IMR-90 (cell line): ENCODE results near the gene SSX2IP. TPM values are rescaled to one million over a fixed set of nuclear protein-coding genes. Genes with fewer than 3 reads are reported as not detected.

Experiments
- ATAC-seq: fragments of 200-7000 bp; cut with Tn5 transposase; 2 replicates; pipeline ENCODE4 v1.9.1; 2020; ENCODE audit warnings: low read depth, mild to moderate bottlenecking, moderate library complexity
- BruUV-seq: library from RNA; stranded (reverse); fragments of 400-500 nt; replicated peaks from 2 replicates; lab custom pipeline; 2021; lab: Mats Ljungman, UMichigan
- CTCF ChIA-PET: fragments of 300-600 bp; formaldehyde crosslinking; extraction: SDS; loops from one replicate; lab custom pipeline; 2021; ENCODE audit warnings: antibody characterized with exemption; lab: Yijun Ruan, JAX
- POLR2A ChIA-PET: fragments of 300-600 bp; sonication (Branson Sonifier 250); formaldehyde crosslinking; loops from one replicate; lab custom pipeline; 2022; ENCODE audit warnings: antibody characterized with exemption; ENCODE audit not compliant: unreplicated experiment; lab: Charles Lee
- DNase-seq: peaks from one replicate; pipeline ENCODE4 v3.0.0; 2013
- H2AFZ ChIP-seq: replicated peaks from 2 replicates; pipeline ENCODE3; 2013; ENCODE audit warnings: low read length, mild to moderate bottlenecking; ENCODE audit not compliant: poor library complexity
- H2AK5ac ChIP-seq: 2 replicates; pipeline ENCODE4 v1.6.1; 2013; ENCODE audit warnings: low read depth, low read length, inconsistent platforms
- H2AK9ac ChIP-seq: replicated peaks from 2 replicates; pipeline ENCODE3; 2013; ENCODE audit warnings: mild to moderate bottlenecking, low read depth, low read length, moderate library complexity; ENCODE audit not compliant: poor library complexity
- H2BK120ac ChIP-seq: 2 replicates; pipeline ENCODE4 v1.6.1; 2013; ENCODE audit warnings: low read depth, low read length, inconsistent platforms
- H2BK15ac ChIP-seq: 3 replicates; pipeline ENCODE4 v1.6.1; 2013; ENCODE audit warnings: low read depth, low read length, inconsistent platforms
- H2BK20ac ChIP-seq: 2 replicates; pipeline ENCODE4 v1.6.1; 2013; ENCODE audit warnings: low read depth, mild to moderate bottlenecking, inconsistent platforms, low read length, moderate library complexity
- H2BK5ac ChIP-seq: 2 replicates; pipeline ENCODE4 v1.6.1; 2013; ENCODE audit warnings: mild to moderate bottlenecking, low read depth, low read length, inconsistent platforms; ENCODE audit not compliant: poor library complexity, severe bottlenecking
- H3K14ac ChIP-seq: replicated peaks from 2 replicates; pipeline ENCODE4 v1.6.1; 2013; ENCODE audit warnings: low read depth, low read length, inconsistent platforms
- H3K18ac ChIP-seq: 2 replicates; pipeline ENCODE4 v1.6.1; 2013; ENCODE audit warnings: low read depth, low read length, control low read depth
- H3K23ac ChIP-seq: 2 replicates; pipeline ENCODE4 v1.6.1; 2013; ENCODE audit warnings: low read depth, low read length, inconsistent platforms
- H3K27ac ChIP-seq: 2 replicates; pipeline ENCODE4 v1.5.1; 2013; ENCODE audit warnings: mild to moderate bottlenecking, control low read depth, low read length; ENCODE audit not compliant: insufficient read depth
- H3K27me3 ChIP-seq: 2 replicates; pipeline ENCODE4 v1.6.1; 2013; ENCODE audit warnings: low read length; ENCODE audit not compliant: control insufficient read depth, insufficient read depth
- H3K36me3 ChIP-seq: 2 replicates; pipeline ENCODE4 v1.6.1; 2013; ENCODE audit warnings: low read length, mixed read lengths; ENCODE audit not compliant: control insufficient read depth, insufficient read depth
- H3K4ac ChIP-seq: 2 replicates; pipeline ENCODE4 v1.6.1; 2013; ENCODE audit warnings: low read depth, low read length, inconsistent platforms
- H3K4me1 ChIP-seq: 2 replicates; pipeline ENCODE4 v1.6.1; 2013; ENCODE audit warnings: low read length, mixed read lengths; ENCODE audit not compliant: control insufficient read depth, insufficient read depth
- H3K4me2 ChIP-seq: 2 replicates; pipeline ENCODE4 v1.6.1; 2013; ENCODE audit warnings: low read depth, mild to moderate bottlenecking, control low read depth, low read length, moderate library complexity
- H3K4me3 ChIP-seq: 2 replicates; pipeline ENCODE4 v1.5.1; 2013; ENCODE audit warnings: low read depth, mild to moderate bottlenecking, control low read depth, low read length, moderate library complexity; ENCODE audit not compliant: insufficient read depth
- H3K56ac ChIP-seq: 2 replicates; pipeline ENCODE4 v1.6.1; 2013; ENCODE audit warnings: low read length, inconsistent platforms; ENCODE audit not compliant: insufficient read depth; ENCODE audit errors: extremely low read depth
- H3K79me1 ChIP-seq, 2 experiments: 2 replicates each; pipeline ENCODE4 v1.6.1; 2013; ENCODE audit warnings: low read length in 2 of 2, inconsistent platforms in 1 of 2, low read depth in 1 of 2
- H3K9ac ChIP-seq: 2 replicates; pipeline ENCODE4 v1.6.1; 2013; ENCODE audit warnings: low read depth, low read length, control low read depth
- H3K9me1 ChIP-seq: 2 replicates; pipeline ENCODE4 v1.6.1; 2013; ENCODE audit warnings: low read length, inconsistent platforms; ENCODE audit not compliant: insufficient read depth
- H3K9me3 ChIP-seq: 2 replicates; pipeline ENCODE4 v1.6.1; 2013; ENCODE audit warnings: low read length; ENCODE audit not compliant: control insufficient read depth, insufficient read depth
- H4K20me1 ChIP-seq: 2 replicates; pipeline ENCODE4 v1.6.1; 2013; ENCODE audit warnings: low read length, inconsistent platforms; ENCODE audit not compliant: insufficient read depth
- H4K5ac ChIP-seq: 2 replicates; pipeline ENCODE4 v1.6.1; 2013; ENCODE audit warnings: mild to moderate bottlenecking, low read depth, low read length, control low read depth
- H4K8ac ChIP-seq, 2 experiments: 2 replicates each; pipeline ENCODE4 v1.6.1; 2013; ENCODE audit warnings: low read depth in 2 of 2, low read length in 2 of 2, control low read depth in 1 of 2, inconsistent platforms in 1 of 2
- H4K91ac ChIP-seq: 2 replicates; pipeline ENCODE4 v1.6.1; 2013; ENCODE audit warnings: low read depth, low read length, inconsistent platforms; ENCODE audit not compliant: insufficient read depth
- BHLHE40 ChIP-seq: fragments of 150-350 bp; IDR thresholded peaks from 2 replicates; pipeline ENCODE4 v1.6.1; 2016; ENCODE audit warnings: mild to moderate bottlenecking, low read depth, low read length
- CEBPB ChIP-seq: IDR thresholded peaks from 2 replicates; pipeline ENCODE4 v1.6.1; 2012; ENCODE audit warnings: low read depth, low read length, improper control_type of control experiment
- CHD1 ChIP-seq: IDR thresholded peaks from 2 replicates; pipeline ENCODE4 v1.6.1; 2012; ENCODE audit warnings: low read depth, low read length, improper control_type of control experiment
- CTCF ChIP-seq: conservative IDR thresholded peaks from 2 replicates; pipeline ENCODE4 v1.5.1; 2012; ENCODE audit warnings: mild to moderate bottlenecking, low read depth, low read length, improper control_type of control experiment
- FOS ChIP-seq: fragments of 150-350 bp; IDR thresholded peaks from 2 replicates; pipeline ENCODE4 v1.6.1; 2016; ENCODE audit warnings: low read depth, low read length
- MAFK ChIP-seq: IDR thresholded peaks from 2 replicates; pipeline ENCODE4 v1.6.1; 2012; ENCODE audit warnings: low read depth, low read length, improper control_type of control experiment
- MAZ ChIP-seq: IDR thresholded peaks from 2 replicates; pipeline ENCODE4 v1.6.1; 2012; ENCODE audit warnings: low read depth, mild to moderate bottlenecking, low read length, improper control_type of control experiment, moderate library complexity, borderline replicate concordance
- MXI1 ChIP-seq: IDR thresholded peaks from 2 replicates; pipeline ENCODE4 v1.6.1; 2012; ENCODE audit warnings: low read depth, mild to moderate bottlenecking, low read length, moderate library complexity, borderline replicate concordance
- NFE2L2 ChIP-seq: fragments of 150-350 bp; IDR thresholded peaks from 2 replicates; pipeline ENCODE4 v1.6.1; 2016; ENCODE audit warnings: low read depth, mild to moderate bottlenecking, low read length
- POLR2A ChIP-seq: IDR thresholded peaks from 2 replicates; pipeline ENCODE4 v1.6.1; 2012; ENCODE audit warnings: mild to moderate bottlenecking, low read depth, low read length
- RAD21 ChIP-seq: IDR thresholded peaks from 2 replicates; pipeline ENCODE4 v1.6.1; 2012; ENCODE audit warnings: low read length, improper control_type of control experiment
- RCOR1 ChIP-seq: IDR thresholded peaks from 2 replicates; pipeline ENCODE4 v1.6.1; 2012; ENCODE audit warnings: mild to moderate bottlenecking, low read length, improper control_type of control experiment; ENCODE audit not compliant: insufficient replicate concordance
- RFX5 ChIP-seq: IDR thresholded peaks from 2 replicates; pipeline ENCODE4 v1.8.0; 2012; ENCODE audit warnings: low read depth, mild to moderate bottlenecking, low read length, moderate library complexity
- SMC3 ChIP-seq: fragments of 150-350 bp; IDR thresholded peaks from 2 replicates; pipeline ENCODE4 v1.6.1; 2016; ENCODE audit warnings: low read depth, mild to moderate bottlenecking, antibody characterized with exemption, low read length, moderate library complexity
- WGBS, 2 experiments: methylation state at CpG; one replicate each; pipeline versions ENCODE4 v1.1.5 to v1.1.7; 2013; ENCODE audit warnings: missing lambda C conversion rate in 2 of 2; ENCODE audit not compliant: insufficient read length in 1 of 2; ENCODE audit errors: extremely low coverage in 2 of 2; 5-methylcytosine and 5-hydroxymethylcytosine counted together
- dilution Hi-C: fragments of 300-500 bp; cut with HindIII; formaldehyde crosslinking; loops from one replicate; pipeline ENCODE4 v1.14.3; 2018; ENCODE audit warnings: low sequenced_read_pairs; ENCODE audit not compliant: unreplicated experiment
- in situ Hi-C: fragments of 300-500 bp; cut with MboI; formaldehyde crosslinking; loops from 3 replicates; pipeline ENCODE4 v1.14.3; 2019; ENCODE audit warnings: low sequenced_read_pairs, inconsistent platforms, mixed read lengths
- intact Hi-C: fragments of 100-400 bp; cut with micrococcal nuclease; formaldehyde crosslinking; loops from 2 replicates; pipeline ENCODE4 v1.10.0; 2022
- polyA plus RNA-seq, 3 experiments: library from polyadenylated mRNA; depleted of rRNA; stranded (reverse); fragments of >200 nt; gene quantifications; 2 replicates each; pipeline ENCODE4 v1.2.3, GENCODE V29; 2012; ENCODE audit warnings: low replicate concordance in 1 of 3
- total RNA-seq: library from RNA; depleted of rRNA; stranded (reverse); fragments of >200 nt; gene quantifications from 2 replicates; pipeline ENCODE4 v1.2.3, GENCODE V29; 2012
- TF ChIP-seq, protein P1 (sequence below): fragments of 150-350 bp; IDR thresholded peaks from 2 replicates; pipeline ENCODE4 v1.6.1; 2016; ENCODE audit warnings: low read depth, mild to moderate bottlenecking, low read length, moderate library complexity, borderline replicate concordance
- TF ChIP-seq, protein P2 (sequence below): fragments of 150-350 bp; IDR thresholded peaks from 2 replicates; pipeline ENCODE4 v1.6.1; 2017; ENCODE audit warnings: mild to moderate bottlenecking, antibody characterized with exemption, low read length, low read depth

Gene SSX2IP
- total and polyA plus RNA-seq, 2 of the 4 experiments (the other 2 are of a cell fraction), result 7.7 to 13.4 TPM

DNA sequence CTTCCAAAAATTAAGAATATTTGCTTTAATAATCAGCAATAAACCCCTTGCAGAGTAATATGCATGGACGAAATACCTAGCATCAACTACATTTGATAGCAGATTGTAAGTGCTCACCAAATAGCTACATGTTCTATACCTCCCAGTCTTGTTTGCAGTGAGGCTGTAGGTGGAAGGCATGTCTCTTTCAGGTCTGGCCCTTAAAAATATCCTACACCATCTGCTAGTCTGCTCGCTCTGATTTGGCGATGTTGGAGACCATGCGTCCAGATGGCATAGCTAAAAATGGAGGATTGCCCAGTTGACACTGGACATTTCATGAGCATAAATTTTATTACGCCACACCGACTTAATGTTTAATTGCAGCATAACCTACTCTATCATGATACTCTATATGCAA is 47.1 kb downstream of the SSX2IP start:
- DNase-seq (no peak), ATAC-seq (no peak)
- 100% methylated on average over 3 of the region's 6 CpGs; no CpG with 5 or more reads in 1 of the 2 experiments for WGBS, 2 experiments
- Histone ChIP-seq H4K5ac (no peak overlapping the region), H3K4me2 (no peak overlapping the region), H3K9ac (no peak overlapping the region), H3K56ac (no peak overlapping the region), H2BK20ac (no peak overlapping the region), H2AK5ac (no peak overlapping the region), H3K9me1 (no peaks in the 10 kb centered on the region), H2BK120ac (no peak overlapping the region), H4K8ac (no peak overlapping the region), H3K36me3 (peaks cover 5% of the 10 kb centered on the region), H3K27ac (no peak overlapping the region), H3K4ac (no peak overlapping the region), H3K79me1 (no peaks in the 10 kb centered on the region), H4K20me1 (no peaks in the 10 kb centered on the region), H3K9me3 (no peaks in the 10 kb centered on the region), H3K14ac (no peak overlapping the region), H3K23ac (no peak overlapping the region), H2BK5ac (no peak overlapping the region), H2AFZ (no peak overlapping the region), H3K4me3 (no peak overlapping the region), H3K18ac (no peak overlapping the region), H3K4me1 (no peaks in the 10 kb centered on the region), H3K27me3 (no peaks in the 10 kb centered on the region), H2BK15ac (no peak overlapping the region), H4K91ac (no peak overlapping the region), H2AK9ac (no peak overlapping the region)
- no TSS peak for BruUV-seq
- in situ Hi-C loops (no loop called here), dilution Hi-C loops (no loop called here), intact Hi-C loops (no loop called here)
- TF ChIP-seq POLR2A, result no peak
- TF ChIP-seq CHD1, result no peak
- TF ChIP-seq, protein P1, sequence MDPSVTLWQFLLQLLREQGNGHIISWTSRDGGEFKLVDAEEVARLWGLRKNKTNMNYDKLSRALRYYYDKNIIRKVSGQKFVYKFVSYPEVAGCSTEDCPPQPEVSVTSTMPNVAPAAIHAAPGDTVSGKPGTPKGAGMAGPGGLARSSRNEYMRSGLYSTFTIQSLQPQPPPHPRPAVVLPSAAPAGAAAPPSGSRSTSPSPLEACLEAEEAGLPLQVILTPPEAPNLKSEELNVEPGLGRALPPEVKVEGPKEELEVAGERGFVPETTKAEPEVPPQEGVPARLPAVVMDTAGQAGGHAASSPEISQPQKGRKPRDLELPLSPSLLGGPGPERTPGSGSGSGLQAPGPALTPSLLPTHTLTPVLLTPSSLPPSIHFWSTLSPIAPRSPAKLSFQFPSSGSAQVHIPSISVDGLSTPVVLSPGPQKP, result no peak
- TF ChIP-seq RAD21, result no peak
- TF ChIP-seq, protein P2, sequence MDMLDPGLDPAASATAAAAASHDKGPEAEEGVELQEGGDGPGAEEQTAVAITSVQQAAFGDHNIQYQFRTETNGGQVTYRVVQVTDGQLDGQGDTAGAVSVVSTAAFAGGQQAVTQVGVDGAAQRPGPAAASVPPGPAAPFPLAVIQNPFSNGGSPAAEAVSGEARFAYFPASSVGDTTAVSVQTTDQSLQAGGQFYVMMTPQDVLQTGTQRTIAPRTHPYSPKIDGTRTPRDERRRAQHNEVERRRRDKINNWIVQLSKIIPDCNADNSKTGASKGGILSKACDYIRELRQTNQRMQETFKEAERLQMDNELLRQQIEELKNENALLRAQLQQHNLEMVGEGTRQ, result no peak
- no peak for TF ChIP-seq MAZ
- TF ChIP-seq RFX5, result no peak
- no peak for TF ChIP-seq MXI1
- no peak for TF ChIP-seq CTCF
- no peak for TF ChIP-seq RCOR1
- TF ChIP-seq BHLHE40, result no peak
- no peak for TF ChIP-seq CEBPB
- TF ChIP-seq SMC3, result no peak
- TF ChIP-seq NFE2L2, result no peak
- no peak for TF ChIP-seq MAFK
- no peak for TF ChIP-seq FOS
- POLR2A ChIA-PET, result no interaction called here
- CTCF ChIA-PET, result no interaction called here
